ENCODE measurements around the gene INPP4A. TPM values are rescaled to one million over a fixed set of nuclear protein-coding genes. Genes with fewer than 3 reads are reported as not detected.

INPP4A gene
- total RNA-seq, 4 donors from 2014 or later: 30.2 to 45.1 (median 37.8) TPM

DNA sequence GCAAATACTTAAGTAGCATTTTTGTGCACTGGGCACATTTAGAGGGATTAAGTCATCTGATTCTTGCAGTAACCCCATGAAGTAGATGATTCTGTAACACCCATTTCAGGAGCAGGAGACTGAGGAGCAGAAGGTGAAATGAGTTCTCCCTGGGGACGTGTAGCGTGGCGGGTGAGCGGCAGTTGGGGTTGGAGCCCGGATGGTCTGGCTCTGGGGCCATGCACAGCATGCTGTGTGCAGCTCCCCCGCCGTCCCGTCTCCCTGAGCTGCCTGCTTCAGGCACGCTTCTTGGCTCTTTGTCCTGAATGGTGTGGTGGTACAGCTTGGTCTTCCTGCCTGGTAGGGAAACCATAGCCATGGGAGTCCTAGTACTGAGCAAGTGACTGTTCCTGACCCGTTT lies 32.4 kb downstream of the INPP4A start:
- no peak for ATAC-seq
- peaks cover 6 to 98% (median 53%) of the 10 kb centered on the region in 3 donors for H3K4me1 ChIP-seq
- WGBS, 2 donors (ENCODE audit: low coverage in 1 of 2): 100% methylated on average over 2 of the region's 10 CpGs; no CpG with 5 or more reads in 1 of the 2 donors
- H3K36me3 ChIP-seq: no peaks in the 10 kb centered on the region
- no peak for TF ChIP-seq EP300 (IDR thresholded peaks at IDR 0.05)
- TF ChIP-seq, protein P1, sequence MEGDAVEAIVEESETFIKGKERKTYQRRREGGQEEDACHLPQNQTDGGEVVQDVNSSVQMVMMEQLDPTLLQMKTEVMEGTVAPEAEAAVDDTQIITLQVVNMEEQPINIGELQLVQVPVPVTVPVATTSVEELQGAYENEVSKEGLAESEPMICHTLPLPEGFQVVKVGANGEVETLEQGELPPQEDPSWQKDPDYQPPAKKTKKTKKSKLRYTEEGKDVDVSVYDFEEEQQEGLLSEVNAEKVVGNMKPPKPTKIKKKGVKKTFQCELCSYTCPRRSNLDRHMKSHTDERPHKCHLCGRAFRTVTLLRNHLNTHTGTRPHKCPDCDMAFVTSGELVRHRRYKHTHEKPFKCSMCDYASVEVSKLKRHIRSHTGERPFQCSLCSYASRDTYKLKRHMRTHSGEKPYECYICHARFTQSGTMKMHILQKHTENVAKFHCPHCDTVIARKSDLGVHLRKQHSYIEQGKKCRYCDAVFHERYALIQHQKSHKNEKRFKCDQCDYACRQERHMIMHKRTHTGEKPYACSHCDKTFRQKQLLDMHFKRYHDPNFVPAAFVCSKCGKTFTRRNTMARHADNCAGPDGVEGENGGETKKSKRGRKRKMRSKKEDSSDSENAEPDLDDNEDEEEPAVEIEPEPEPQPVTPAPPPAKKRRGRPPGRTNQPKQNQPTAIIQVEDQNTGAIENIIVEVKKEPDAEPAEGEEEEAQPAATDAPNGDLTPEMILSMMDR (IDR thresholded peaks at IDR 0.05): no peak
- TF ChIP-seq POLR2AphosphoS5 (IDR thresholded peaks at IDR 0.05): no peak
- no peak for TF ChIP-seq POLR2A (IDR thresholded peaks at IDR 0.05)
- H3K9me3 ChIP-seq: no peaks in the 10 kb centered on the region
- H3K4me3 ChIP-seq: no peak overlapping the region
- H3K27me3 ChIP-seq: no peaks in the 10 kb centered on the region
- no peak overlapping the region for H3K27ac ChIP-seq

DNA sequence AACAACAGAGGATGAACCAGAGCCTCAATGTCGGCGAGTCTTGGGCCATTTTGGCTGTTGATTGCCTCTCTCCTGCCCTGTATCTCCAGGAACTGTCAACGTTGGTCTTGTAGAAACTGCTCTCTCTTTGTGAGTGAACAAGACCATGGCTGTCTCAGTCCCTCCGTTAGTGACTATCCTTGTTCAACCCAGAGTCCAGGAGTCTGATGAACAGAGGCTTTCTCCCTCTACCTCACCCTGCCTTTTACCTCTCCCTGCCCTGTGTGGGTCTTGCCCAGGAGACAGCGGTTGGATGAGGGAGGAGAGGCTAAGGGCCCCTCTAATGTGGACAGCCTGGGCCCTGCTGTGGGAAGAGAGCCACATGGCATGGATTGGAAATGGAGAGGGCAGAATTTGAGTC lies 32.8 kb downstream of the INPP4A start:
- Histone ChIP-seq H3K9me3 (no peaks in the 10 kb centered on the region), H3K4me3 (no peak overlapping the region), H3K27me3 (no peaks in the 10 kb centered on the region), H3K36me3 (no peaks in the 10 kb centered on the region), H3K4me1 (peaks cover 6 to 98% (median 51%) of the 10 kb centered on the region in 3 donors), H3K27ac (peak overlapping the region in 3 of 4 donors; percentile 5 to 41 (median 8))
- no peak for ATAC-seq
- WGBS, 2 donors (ENCODE audit: low coverage in 1 of 2): 89% methylated on average over 4 of the region's 5 CpGs; no CpG with 5 or more reads in 1 of the 2 donors
- TF ChIP-seq, protein P1 (IDR thresholded peaks at IDR 0.05): no peak
- TF ChIP-seq EP300 (IDR thresholded peaks at IDR 0.05) (no peak), POLR2A (IDR thresholded peaks at IDR 0.05) (no peak), POLR2AphosphoS5 (IDR thresholded peaks at IDR 0.05) (no peak)

DNA sequence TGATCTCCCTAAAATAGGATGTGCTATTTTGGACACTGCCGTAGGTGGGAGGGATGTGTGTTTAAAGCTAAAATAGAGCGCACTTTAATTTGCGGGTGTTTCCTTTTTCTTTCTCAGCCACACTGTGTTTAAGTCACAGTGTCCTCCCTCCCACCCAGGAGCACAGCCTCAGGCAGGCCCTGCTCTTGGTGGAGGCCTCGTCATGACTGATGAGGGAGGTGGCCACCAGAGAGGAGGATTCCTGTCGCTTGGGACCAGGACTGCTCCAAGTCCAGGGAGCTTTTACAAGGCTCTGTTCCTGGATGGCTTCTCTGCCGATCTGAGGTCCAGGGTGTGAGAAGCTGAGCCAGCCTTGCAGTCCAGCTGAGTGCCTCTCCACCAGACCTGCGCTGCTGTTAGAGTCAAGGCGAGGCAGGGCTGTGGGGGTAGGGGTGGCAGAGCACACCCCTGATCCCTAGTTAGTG lies 33.5 kb downstream of the INPP4A start:
- peaks cover 6 to 98% (median 51%) of the 10 kb centered on the region in 3 donors for H3K4me1 ChIP-seq
- TF ChIP-seq POLR2A (IDR thresholded peaks at IDR 0.05): no peak
- TF ChIP-seq, protein P1 (IDR thresholded peaks at IDR 0.05): no peak
- no peak for TF ChIP-seq EP300 (IDR thresholded peaks at IDR 0.05)
- no peak for TF ChIP-seq POLR2AphosphoS5 (IDR thresholded peaks at IDR 0.05)
- no peaks in the 10 kb centered on the region for H3K36me3 ChIP-seq
- H3K4me3 ChIP-seq: no peak overlapping the region
- 64 to 78% methylated on average over 4 to 5 of the region's 8 CpGs for WGBS, 2 donors (ENCODE audit: low coverage in 1 of 2)
- no peaks in the 10 kb centered on the region for H3K9me3 ChIP-seq
- no peak for ATAC-seq
- H3K27me3 ChIP-seq: no peaks in the 10 kb centered on the region
- peak overlapping the region in 3 of 4 donors; percentile 5 to 41 (median 8) for H3K27ac ChIP-seq

DNA sequence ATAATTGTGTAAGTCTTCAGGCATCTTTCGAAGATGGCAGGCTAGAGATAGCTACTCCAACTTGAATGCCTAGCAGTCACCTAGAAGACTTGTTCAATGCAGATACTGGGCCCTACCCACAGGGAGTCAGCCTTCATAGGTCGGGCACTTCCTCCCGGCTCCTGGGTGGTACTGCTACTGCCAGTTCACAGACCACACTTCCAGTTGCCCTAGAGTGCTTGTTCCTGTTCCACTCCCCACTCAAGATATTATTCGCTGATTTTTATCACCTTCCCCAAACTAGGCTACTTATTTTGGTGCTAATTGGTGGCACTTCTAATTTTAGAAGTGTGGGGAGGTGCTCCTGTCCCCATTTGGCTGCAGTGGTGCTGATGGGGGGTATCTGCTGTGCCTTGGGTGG lies 34.2 kb downstream of the INPP4A start:
- WGBS, 2 donors (ENCODE audit: low coverage in 1 of 2): 100% methylated on average over 3 of the region's 4 CpGs; no CpG with 5 or more reads in 1 of the 2 donors
- Histone ChIP-seq H3K4me3 (no peak overlapping the region), H3K27me3 (no peaks in the 10 kb centered on the region), H3K27ac (peak overlapping the region in 1 of 4 donors; percentile 43), H3K4me1 (peaks cover 6 to 96% (median 51%) of the 10 kb centered on the region in 3 donors), H3K9me3 (no peaks in the 10 kb centered on the region), H3K36me3 (no peaks in the 10 kb centered on the region)
- no peak for ATAC-seq
- TF ChIP-seq, protein P1 (IDR thresholded peaks at IDR 0.05): no peak
- TF ChIP-seq POLR2AphosphoS5 (IDR thresholded peaks at IDR 0.05) (no peak), POLR2A (IDR thresholded peaks at IDR 0.05) (no peak), EP300 (IDR thresholded peaks at IDR 0.05) (no peak)

DNA sequence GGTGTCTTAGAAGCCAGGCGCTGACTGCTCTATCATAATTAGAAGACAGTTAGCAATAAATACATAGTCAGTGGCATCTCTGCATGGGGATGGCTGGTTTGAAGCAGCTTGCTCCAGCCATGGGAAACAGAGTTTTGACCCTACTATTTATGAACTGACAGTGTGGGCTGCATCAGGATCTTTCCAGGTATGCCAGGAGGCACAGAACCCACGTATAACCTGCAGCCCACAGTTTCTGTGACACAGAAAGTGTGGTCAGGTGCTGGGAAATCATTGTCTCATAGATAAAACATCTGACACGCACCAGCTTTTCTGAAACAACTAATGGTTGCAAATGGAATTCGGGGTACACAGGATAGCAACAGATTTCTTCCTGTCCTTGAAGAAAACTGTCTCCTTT lies 34.7 kb downstream of the INPP4A start:
- no peak for ATAC-seq
- Histone ChIP-seq H3K36me3 (no peaks in the 10 kb centered on the region), H3K27me3 (no peaks in the 10 kb centered on the region), H3K27ac (peak overlapping the region in 3 of 4 donors; percentile 26 to 52 (median 43)), H3K9me3 (no peaks in the 10 kb centered on the region), H3K4me3 (no peak overlapping the region), H3K4me1 (peaks cover 6 to 96% (median 49%) of the 10 kb centered on the region in 3 donors)
- TF ChIP-seq EP300 (IDR thresholded peaks at IDR 0.05): no peak
- TF ChIP-seq, protein P1 (IDR thresholded peaks at IDR 0.05): no peak
- no peak for TF ChIP-seq POLR2AphosphoS5 (IDR thresholded peaks at IDR 0.05)
- TF ChIP-seq POLR2A (IDR thresholded peaks at IDR 0.05): no peak
- 57 to 64% methylated on average over 2 to 4 of the region's 4 CpGs for WGBS, 2 donors (ENCODE audit: low coverage in 1 of 2)
